NCI-H1105 (cell line): Measurements from ENCODE around the gene NECAB3.
"Not testable (repeated sequence)": the region's sequence is repeated elsewhere in the genome, so short reads cannot be mapped to it uniquely, and the experiment has no call there.

Source experiments
- DNase-seq: peaks from one replicate; lab custom pipeline; 2025; lab: John Stamatoyannopoulos, UW

Gene NECAB3

GRCh38 chr20:33650111-33650752 lies 24.0 kb downstream of the NECAB3 start:
- no peak for DNase-seq

- DNase-seq = no peak
Measured at GRCh38 chr20:33649201-33649681, 25.0 kb downstream of the NECAB3 start.

- DNase-seq = no peak
Measured at GRCh38 chr20:33648396-33649004, 25.7 kb downstream of the NECAB3 start.

- DNase-seq = no peak
Measured at GRCh38 chr20:33647603-33648395, 26.4 kb downstream of the NECAB3 start.

- DNase-seq = not testable (repeated sequence)
Measured at GRCh38 chr20:33646959-33647602, 27.1 kb downstream of the NECAB3 start.

GRCh38 chr20:33646191-33646590 lies 28.0 kb downstream of the NECAB3 start:
- no peak for DNase-seq

- DNase-seq = no peak
Measured at GRCh38 chr20:33645396-33645795, 28.8 kb downstream of the NECAB3 start.

GRCh38 chr20:33645072-33645358 lies 29.2 kb downstream of the NECAB3 start:
- no peak for DNase-seq

- DNase-seq = no peak
Measured at GRCh38 chr20:33644313-33645071, 29.7 kb downstream of the NECAB3 start.

GRCh38 chr20:33640287-33640686 lies 33.9 kb downstream of the NECAB3 start:
- DNase-seq = no peak

- DNase-seq = no peak
Measured at GRCh38 chr20:33636776-33637175, 37.5 kb downstream of the NECAB3 start.

- no peak for DNase-seq
Measured at GRCh38 chr20:33635341-33635740, 38.9 kb downstream of the NECAB3 start.

GRCh38 chr20:33631910-33632309 lies 42.3 kb downstream of the NECAB3 start:
- DNase-seq = not testable (repeated sequence)

- no peak for DNase-seq
Measured at GRCh38 chr20:33630507-33630906, 43.7 kb downstream of the NECAB3 start.

- DNase-seq = no peak
Measured at GRCh38 chr20:33629979-33630378, 44.2 kb downstream of the NECAB3 start.

GRCh38 chr20:33629533-33629932 lies 44.7 kb downstream of the NECAB3 start:
- no peak for DNase-seq

GRCh38 chr20:33627577-33628216 lies 46.5 kb downstream of the NECAB3 start:
- DNase-seq = no peak

GRCh38 chr20:33626190-33626589 lies 48.0 kb downstream of the NECAB3 start:
- no peak for DNase-seq

GRCh38 chr20:33624399-33624798 lies 49.8 kb downstream of the NECAB3 start:
- no peak for DNase-seq

- DNase-seq = no peak
Measured at GRCh38 chr20:33622705-33623365, 51.4 kb downstream of the NECAB3 start.
